Hematopoietic multipotent progenitor cell treated with erythropoietin and hydrocortisone succinate and interleukin-3 and kit ligand, for 8 days (in vitro differentiated cells): Measurements from ENCODE around the gene COX19.
A peak's percentile ranks its signal among the peaks of the same experiment; 100 is the strongest.
"Not testable (repeated sequence)": the region's sequence is repeated elsewhere in the genome, so short reads cannot be mapped to it uniquely, and the experiment has no call there.

Experiments used
- DNase-seq: peaks from one replicate; pipeline ENCODE4 v3.0.0-alpha.2; 2015

Gene COX19

DNA sequence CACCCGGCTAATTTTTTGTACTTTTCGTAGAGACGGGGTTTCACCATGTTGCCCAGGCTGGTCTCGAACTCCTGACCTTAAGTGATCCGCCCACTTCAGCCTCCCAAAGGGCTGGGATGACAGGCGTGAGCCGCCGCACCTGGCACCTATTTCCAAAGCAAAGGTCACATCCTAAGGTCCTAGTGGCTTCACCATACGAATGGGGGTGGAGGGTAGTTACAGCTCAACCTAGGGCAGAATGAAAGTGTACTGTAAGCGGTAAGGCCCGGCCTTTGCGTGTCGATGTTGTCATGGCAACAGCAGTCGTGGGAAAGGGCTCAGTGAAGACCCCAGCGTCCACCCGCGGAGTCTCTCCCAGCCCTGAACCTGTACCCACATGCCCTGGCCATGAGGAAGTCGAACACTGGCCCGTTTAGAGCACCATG lies 1.6 kb upstream of the COX19 start:
- DNase-seq = no peak

DNA sequence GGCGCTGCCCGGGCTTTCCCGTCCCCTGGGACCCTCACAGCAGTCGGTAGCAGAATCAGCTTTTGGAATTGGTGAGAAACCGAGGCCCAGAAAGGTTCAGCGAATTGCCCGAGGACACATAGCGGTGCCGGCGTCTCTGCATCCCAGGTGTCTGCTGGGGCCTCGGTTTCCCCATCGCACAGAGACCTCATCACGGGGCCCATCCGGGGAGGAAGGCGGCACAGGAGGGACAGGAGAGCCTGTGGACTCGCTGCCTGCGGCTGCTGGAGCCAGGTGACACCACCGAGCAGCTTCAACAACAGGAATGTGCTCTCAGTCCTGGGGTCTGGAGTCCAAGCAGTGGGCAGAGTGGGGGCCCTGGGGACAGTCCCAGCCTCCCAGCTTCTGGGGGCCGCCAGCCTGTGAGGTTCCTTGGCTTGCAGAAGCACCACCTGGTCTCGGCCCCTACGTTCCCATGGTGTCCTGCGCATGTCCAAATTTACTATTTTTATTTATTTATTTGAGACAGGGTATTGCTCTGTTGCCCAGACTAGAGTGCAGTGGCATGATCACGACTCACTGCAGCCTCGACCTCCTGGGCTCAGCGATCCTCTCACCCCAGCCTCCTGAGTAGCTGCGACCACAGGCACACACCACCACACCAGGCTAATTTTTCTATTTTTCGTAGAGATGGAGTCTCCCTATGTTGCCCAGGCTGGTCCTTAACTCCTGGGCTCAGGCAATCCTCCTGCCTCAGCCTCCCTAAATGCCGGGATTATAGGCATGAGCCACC lies 539 bp upstream of the COX19 start:
- DNase-seq = no peak

DNA sequence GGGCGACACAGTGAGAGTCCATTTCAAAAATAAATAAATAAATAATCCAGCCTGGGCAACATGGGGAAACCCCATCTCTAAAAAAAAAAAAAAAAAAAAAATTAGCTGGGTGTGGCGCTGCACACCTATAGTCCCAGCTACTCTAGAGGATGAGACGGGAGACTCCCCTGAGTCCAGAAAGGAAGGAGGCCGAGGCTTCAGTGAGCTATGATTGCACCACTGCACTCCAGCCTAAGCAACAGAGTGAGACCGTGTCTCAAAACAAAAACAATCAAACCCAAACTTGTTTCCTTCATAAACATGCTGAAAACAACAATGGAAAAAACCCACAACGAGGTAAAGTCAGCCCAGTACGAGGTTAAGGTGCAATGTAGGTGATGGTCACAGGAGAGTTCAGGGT lies 1.2 kb downstream of the COX19 start:
- no peak for DNase-seq

DNA sequence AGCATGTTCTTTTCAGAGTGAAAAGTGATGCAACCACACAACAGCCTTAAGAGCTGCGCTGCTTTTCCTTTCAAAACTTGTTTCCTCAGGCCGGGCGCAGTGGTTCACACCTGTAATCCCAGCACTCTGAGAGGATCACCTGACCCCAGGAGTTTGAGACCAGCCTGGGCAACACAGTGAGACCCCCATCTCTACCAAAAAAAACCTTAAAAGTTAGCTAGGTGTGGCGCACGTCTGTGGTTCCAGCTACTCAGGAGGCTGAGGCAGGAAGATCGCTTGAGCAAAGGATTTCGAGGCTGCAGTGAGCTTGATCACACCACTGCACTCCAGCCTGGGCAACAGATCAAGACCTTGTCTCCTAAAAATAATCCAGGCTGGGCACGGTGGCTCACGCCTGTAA lies 2.0 kb downstream of the COX19 start:
- DNase-seq = no peak

DNA sequence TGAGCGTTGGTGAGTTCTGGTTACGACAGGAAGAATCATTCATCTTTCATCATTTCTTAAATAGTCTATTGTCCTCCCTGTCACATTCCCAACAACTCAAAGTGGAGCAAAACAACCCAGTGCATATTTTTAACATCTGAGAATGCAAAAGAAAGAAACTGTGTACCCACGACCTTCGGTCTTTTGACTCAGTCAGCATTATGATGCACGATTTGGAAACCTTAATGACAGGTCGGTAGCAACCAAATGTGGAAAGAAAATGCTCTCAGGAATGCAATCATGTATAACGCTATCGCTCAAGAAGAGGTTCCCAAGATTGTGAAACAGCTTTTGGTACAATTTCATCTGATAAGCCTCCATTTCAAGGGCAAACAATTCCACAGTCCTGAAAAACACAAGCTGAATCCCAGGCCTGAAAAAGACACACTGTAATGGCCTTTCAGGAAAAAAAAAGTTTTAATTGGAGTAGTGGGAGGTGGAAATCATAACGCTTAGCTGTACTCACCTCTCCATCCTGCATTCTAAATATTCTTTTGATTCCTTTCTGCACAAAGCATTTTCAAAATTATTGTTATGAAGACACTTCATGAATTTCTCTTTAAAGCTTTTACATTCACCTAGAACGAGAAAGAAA lies 2.6 kb downstream of the COX19 start:
- no peak for DNase-seq

DNA sequence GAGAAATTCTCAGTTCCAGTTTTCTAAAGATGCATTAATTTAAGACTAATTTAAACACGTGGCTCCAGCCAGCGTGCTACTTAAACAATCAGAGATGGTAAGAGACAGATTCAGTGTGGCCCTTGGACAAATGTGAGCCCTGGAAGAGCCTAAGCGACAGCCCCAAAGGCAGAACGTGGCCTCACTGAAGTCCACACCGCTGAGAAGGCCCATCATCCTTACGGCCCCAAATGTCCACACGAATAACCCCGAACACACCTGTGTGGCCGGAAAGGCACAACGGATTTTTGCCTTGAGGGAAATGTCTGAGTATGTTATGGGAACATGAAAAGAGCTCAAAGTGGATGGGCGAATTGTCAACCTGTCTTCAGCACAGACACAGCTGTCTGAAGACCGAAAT lies 3.2 kb downstream of the COX19 start:
- no peak for DNase-seq

DNA sequence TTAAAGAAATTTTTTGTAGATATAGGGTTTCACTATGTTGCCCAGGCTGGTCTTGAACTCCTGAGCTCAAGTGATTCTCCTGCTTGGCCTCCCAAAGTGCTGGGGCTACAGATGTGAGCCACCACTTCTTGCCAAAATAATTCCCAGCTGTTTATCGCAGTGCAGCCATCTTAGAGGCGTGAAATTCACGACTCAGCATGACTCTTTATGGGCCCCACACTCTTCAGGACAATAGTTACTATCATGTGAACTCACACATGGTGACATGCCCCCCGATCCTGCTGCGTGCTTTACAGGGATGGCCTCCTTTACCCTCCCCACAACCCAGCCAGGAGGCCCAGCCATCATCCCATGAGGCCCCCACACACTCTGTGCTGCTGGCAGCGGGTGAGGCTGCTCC lies 4.6 kb downstream of the COX19 start:
- DNase-seq = no peak

DNA sequence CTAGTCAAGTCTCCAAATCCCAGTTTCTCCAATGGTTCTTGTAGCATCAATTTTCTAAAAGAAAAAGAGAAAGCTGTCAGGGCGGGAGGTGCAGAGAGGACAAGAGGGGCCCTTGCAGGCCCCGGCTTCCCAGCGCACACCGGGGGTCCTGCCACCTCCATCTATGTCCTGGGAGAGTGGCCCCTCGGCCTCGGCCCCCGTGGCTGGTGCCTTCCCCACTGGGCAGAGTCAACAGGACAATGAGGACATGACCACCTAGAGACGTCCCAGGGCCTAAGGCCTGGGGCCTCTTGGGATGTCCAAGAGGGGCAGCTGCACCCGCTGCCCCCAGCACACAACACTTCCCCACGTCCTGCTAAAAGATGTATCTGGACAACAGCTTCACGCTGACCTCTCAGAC lies 5.9 kb downstream of the COX19 start:
- no peak for DNase-seq

DNA sequence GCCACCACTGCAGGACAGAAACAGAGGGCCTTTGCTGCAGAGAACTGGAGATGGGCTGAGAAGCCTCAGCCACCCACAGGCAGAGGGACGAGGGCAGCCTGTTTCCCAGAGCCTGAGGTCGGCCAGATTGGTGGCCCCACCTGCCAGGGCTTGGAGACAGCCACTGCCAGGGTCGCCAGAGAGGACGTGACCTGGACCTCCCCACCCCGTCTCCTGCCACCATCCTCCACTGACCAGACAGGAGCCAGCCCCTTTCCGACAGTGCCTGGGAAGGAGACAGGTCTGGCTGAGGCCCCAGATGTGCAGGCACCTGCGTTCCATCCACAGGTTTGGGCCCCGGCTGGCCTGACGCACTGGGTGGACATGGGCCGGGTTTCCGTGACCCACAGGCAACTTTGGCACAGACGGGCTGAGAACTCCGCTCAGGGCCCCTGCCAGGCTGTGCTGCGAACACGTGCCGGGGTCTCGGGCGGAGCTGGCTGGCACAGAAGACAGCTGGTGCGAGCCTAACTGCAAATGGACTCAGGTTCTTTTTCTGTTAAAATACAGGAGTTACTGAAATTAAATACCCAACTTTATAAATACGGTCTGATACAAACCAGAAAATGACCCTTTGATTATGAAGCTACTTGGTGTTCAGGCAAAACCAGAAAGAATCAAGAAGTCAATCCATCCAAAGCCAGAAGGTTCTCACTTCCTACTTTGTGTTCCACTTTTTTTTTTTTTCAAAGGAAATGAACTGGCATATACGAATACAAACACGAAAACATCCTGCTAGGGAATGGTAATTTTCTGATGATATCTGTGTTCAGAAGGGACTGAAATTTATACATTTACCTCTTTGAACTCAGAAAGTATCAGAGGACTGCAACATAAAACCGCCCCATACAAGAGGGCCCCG lies 6.9 kb downstream of the COX19 start:
- DNase-seq = no peak

DNA sequence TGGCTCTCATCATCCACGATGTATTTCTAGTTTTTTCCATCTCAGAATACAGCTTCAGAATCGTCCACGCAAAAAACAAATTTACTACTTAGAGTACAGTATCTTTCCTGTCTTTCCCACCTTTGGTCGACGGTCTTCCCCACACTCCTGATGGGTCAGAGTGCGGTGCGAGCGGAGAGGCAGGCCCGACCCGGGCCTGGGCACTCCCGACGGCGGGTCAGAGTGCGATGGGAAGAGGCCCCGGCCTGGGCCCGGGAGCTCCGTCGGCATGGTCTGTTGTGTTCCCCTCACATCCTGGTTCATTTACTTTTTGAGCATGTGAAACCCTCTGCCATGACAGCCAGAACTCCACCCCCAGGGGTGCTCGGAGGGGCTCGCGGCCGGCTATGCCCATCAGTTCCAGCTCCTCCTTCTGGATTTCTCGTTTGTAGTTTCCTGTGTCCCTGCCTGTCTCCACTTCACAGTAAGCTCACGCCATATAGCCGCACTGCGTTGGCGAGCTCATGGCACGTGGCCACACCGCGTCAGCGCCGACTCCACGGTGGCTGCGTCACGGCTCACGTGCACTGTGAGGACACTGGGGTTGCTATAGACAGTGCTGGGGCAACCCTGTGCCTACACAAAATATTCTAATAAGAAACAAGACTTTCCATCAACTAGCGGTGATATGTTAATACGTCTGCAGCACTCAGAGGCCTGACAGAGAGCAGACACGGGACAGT lies 7.8 kb downstream of the COX19 start:
- DNase-seq = no peak

DNA sequence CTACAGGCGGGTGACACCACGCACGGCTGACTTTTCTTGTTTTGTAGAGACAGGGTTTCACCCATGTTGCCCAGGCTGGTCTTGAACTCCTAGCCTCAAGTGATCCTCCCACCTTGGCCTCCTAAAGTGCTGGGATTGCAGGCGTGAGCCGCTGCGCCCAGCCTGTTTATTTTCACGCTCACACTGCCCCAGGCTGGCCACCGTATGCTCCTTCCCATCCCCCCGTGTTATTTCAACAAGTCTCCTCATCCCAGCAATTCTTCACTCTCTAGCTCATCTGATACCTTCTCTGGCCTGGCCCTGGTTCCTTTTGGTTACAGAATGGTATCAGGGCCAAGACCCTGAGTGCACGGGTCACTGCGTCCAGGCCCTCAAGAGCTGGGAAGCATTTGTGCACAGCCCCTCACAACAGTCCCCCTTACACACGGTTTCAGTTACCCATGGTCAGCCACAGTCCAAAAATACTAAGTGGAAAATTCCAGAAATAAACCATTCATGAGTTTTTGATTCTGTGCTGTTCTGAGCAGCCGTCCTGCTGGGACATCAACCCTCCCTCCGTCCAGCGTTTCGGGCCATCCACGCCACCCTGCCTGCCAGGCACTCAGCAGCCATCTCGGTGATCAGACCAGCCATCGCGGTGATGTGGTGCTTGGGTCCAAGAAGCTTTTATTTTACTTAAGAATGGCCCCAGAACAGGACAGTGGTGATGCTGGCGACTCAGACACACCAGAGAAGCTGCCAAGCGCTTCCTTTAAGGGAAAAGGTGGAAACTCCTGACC lies 8.9 kb downstream of the COX19 start:
- no peak for DNase-seq

DNA sequence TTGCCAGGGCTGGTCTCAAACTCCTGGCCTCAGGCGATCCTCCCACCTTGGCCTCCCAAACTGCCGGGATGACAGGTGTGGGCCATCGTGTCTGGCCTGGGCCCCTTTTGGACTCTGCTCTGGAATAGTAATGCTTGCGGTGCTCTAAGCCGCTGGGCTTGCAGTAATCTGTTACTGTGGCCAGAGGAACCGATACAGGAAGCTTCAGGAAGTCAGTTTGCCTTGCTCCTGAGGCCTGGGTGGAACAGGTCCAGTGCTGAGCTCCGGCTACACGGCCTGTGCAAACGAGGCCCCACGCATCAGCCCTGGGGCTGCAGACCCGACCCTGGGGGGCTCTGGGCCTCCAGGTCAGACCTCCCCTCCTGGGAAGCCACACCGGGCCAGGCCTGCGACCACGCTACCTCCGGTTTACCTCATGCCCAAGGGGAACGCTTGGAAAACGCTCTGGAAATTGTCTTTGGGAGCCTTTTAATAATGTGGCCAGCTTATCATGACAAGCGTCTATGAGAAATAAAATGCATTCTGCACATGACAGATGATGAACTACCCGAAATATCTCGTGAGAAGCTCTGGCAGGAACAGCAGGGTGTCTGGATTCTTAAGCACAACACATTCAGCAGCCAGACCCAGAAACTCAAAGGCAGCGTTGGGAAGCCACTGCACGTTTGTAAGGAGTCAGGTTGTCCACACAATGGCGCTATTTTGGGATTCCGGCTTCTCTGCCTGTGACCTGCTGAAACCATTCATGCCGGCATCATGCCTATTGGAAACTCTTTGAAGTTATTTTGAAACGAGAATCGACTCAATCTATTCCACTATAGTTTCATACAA lies 10.7 kb downstream of the COX19 start:
- DNase-seq = peak; percentile 40

DNA sequence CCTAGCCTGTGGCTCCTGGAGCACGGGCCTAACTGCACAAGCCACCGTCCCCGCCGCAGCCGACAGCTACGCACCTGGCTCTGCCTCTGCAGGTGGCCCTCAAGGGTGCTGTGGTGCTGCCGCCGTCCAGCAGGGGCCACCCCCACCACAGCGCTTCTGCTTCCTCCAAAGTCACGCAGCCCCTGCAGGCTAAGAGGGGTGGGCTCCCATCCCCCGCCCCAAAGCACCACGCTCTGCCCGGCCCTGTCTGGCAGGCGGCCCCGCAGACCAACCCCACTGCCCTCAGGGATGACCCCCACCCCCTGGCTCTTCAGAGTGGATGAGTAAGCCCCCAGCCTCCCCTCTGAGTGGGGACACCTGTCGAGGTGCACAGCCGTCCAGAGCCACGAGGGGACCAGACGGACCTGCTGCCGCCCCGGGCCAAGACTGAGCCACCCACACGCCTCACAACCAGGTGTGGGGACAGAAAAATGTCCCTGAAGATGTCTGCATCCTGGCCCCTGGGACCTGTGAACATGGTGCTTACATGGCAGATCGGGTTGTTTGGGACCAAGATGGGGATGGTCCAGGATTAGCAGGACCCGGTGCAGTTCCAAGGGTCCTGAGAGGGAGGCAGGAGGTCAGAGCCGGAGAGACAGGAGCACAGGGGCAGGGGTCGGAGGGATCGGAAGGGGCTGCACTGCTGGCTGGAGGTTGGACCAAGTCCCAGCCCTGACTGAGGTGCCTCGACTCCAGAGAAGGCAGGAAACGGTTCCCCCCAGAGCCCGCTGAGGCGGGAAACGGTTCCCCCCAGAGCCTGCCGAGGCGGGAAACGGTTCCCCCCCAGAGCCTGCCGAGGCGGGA lies 11.9 kb downstream of the COX19 start:
- no peak for DNase-seq

DNA sequence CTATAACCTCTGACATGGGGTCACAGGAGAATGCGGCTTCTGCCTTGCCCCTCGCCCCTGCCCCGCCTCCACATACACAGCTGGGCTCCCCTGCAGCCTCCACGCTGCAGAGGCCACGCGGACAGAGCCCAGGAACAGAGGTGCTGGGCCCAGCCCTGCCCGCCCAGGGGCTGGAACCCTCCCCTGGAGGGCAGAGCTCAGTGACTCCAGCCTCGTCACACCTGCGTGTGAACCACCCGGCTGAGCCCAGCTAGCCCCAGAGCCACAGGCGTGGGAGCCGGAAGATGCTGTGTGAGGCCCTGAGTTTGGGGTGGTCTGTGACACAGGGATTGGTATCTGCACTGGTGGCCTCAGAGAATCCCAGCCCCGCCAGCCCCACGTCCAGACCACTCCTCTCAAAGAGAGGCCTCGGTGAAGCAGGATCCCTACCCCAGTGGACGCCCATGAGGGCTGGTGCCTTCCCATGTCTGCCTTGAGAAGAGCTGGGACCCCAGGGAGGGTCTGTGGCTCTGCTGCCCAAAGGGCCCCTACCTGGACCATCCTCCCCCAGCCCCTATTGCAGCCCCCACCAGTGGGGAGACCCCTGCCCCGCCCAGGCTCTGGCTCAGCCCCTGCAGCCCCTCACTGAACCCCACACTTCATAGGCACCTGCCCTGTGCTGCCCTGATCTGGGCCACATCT lies 12.8 kb downstream of the COX19 start:
- no peak for DNase-seq

DNA sequence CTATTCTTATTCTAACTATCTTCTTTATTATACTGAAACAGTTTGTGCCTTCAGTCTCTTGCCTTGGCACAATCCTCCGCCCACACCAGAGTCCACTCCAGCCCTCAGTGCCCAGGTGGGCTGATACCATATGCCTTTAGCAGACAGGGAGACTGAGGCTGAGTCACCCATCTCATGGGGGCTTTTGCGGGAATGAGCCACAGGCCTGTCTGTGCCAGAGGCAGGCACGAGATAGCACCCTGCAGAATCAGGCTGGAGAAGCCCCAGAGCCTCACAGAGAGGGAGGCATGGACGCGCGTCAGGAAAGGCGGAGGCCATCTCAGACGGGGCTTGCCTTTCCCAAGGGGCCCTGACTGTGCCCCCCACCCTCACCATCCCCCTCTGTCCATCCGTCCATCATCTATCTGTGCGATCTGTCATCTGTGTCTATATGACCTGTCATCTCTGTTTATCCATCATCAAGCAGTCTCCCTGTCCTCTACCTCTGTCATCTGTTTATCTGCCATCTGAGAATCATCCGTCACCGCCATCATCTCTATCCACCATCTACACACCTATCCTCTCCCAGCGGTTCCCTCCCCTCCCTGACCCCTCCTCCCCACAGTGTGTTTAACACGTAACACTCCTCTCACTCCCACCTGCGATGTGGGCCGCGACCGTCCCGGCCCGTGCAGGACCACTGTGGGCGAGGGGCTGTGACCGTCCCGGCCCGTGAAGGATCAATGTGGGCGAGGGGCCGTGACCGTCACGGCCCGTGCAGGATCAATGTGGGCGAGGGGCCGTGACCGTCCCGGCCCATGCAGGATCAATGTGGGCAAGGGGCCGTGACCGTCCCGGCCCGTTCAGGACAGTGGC lies 13.6 kb downstream of the COX19 start:
- no peak for DNase-seq

DNA sequence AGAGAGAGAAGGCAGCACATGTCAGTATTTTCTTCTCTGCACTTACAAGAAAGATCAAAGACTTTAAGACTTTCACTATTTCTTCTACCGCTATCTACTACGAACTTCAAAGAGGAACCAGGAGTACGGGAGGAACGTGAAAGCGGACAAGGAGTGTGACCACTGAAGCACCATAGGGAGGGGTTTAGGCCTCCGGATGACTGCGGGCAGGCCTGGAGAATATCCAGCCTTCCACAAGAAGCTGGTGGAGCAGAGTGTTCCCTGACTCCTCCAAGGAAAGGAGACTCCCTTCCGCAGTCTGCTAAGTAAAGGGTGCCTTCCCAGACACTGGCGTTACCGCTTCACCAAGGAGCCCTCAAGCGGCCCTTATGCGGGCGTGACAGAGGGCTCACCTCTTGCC lies 14.4 kb downstream of the COX19 start:
- not testable (repeated sequence) for DNase-seq

DNA sequence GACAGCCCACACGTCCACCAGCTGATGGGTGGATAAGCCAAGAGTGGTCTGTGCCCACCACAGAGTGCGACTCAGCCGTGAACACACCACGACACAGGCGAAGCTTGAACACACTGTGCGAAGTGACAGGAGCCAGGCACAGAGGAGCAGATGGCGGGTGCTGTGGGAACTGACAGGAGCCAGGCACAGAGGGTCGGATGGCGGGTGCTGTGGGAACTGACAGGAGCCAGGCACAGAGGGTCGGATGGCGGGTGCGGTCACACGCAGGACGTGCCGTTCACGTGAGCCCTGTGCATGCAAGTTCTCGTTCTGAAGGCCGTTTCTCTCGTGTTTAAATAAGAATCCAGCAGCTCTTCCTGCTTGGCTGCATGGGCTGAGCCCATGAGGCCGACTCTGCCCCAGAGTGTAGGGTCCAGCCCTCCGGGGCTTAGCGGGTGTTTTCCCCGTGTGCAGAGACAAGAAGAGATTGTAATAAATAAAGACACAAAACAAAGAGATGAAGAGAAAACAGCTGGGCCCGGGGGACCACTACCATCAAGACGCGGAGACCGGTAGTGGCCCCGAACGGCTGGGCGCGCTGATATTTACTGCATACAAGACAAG lies 15.0 kb downstream of the COX19 start:
- no peak for DNase-seq

DNA sequence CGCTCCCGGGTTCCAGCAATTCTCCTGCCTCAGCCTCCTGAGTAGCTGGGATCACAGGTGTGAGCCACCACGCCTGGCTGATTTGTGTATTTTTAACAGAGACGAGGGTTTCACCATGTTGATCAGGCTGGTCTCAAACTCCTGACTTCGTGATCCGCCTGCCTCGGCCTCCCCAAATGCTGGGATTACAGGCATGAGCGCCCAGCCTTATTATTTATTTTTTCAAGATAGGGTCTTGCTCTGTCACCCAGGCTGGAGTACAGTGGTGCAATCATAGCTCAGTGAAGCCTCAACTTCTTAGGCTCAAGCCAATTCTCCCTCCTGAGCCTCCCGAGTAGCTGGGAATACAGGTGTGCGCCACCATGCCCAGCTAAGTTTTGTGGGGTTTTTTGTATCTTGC lies 15.6 kb downstream of the COX19 start:
- DNase-seq = not testable (repeated sequence)
